Measurements from ENCODE around the gene RAB25.

GRCh38 chr1:156075775-156076204 is 14.8 kb downstream of the RAB25 start:
- no peak for TF ChIP-seq PAWR (CRISPR knock-in tag; IDR thresholded peaks at IDR 0.05; ENCODE audit: borderline replicate concordance)
- TF ChIP-seq CTCF (CRISPR knock-in tag; IDR thresholded peaks at IDR 0.05) = no peak
- no peak for TF ChIP-seq TFE3 (CRISPR knock-in tag; IDR thresholded peaks at IDR 0.05)
- TF ChIP-seq BRCA1 (CRISPR knock-in tag; IDR thresholded peaks at IDR 0.05) = no peak
- no peak for TF ChIP-seq CREB3 (CRISPR knock-in tag; IDR thresholded peaks at IDR 0.05)
- TF ChIP-seq ZKSCAN1 (IDR thresholded peaks at IDR 0.05; ENCODE audit: low read length) = no peak
- TF ChIP-seq GABPA (IDR thresholded peaks at IDR 0.05; ENCODE audit: low read depth, low read length) = no peak
- no peak for TF ChIP-seq GABPA (CRISPR knock-in tag; IDR thresholded peaks at IDR 0.05; ENCODE audit: low read depth)
- TF ChIP-seq IKZF4 (CRISPR knock-in tag; IDR thresholded peaks at IDR 0.05; ENCODE audit: borderline replicate concordance, low read depth, not compliant biosample characterization) = no peak
- TF ChIP-seq JUND (CRISPR knock-in tag; IDR thresholded peaks at IDR 0.05) = no peak
